Activated naive CD4-positive, alpha-beta T cell treated with anti-CD3 and anti-CD28 coated beads, Interleukin-2, amount 50 U/mL, for 24 hours (primary cell): ENCODE measurements around the gene EML6.
A peak's percentile ranks its signal among the peaks of the same experiment; 100 is the strongest.

Experiments
- H3K27ac Mint-ChIP-seq: one replicate; pipeline ENCODE4 v1.8.0; 2021; ENCODE audit warnings: mild to moderate bottlenecking, mixed read lengths
- H3K27me3 Mint-ChIP-seq: one replicate; pipeline ENCODE4 v1.8.0; 2021; ENCODE audit warnings: mixed read lengths
- H3K36me3 Mint-ChIP-seq: one replicate; pipeline ENCODE4 v1.8.0; 2021; ENCODE audit warnings: mixed read lengths
- H3K4me1 Mint-ChIP-seq: one replicate; pipeline ENCODE4 v1.8.0; 2021; ENCODE audit warnings: mixed read lengths
- H3K4me3 Mint-ChIP-seq: one replicate; pipeline ENCODE4 v1.8.0; 2021; ENCODE audit warnings: mild to moderate bottlenecking, mixed read lengths
- H3K9me3 Mint-ChIP-seq: one replicate; pipeline ENCODE4 v1.8.0; 2021; ENCODE audit warnings: mixed read lengths

The EML6 gene

DNA sequence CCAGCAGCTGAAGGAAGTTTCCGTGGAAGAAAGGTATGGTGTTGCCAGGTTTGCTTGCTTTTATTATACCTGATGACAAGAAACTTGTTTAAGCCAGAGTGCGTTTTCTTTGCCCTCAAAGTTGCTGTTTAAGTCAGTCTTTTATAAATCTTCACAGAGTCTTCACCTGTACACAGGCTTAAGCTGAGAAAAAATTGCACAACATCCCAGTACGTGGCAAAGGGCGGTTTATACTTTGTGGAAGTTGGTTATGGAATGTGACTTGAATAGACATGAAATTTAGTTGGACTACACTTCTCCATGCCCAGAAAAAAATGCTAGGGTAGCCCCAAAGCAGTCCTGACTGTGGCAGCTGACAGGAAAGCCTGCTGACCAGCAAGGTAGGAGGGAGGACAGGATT is 205.3 kb downstream of the EML6 start:
- H3K36me3 Mint-ChIP-seq = no peaks in the 10 kb centered on the region
- H3K27ac Mint-ChIP-seq = no peak overlapping the region
- H3K4me1 Mint-ChIP-seq = no peaks in the 10 kb centered on the region
- H3K27me3 Mint-ChIP-seq = peaks cover 2% of the 10 kb centered on the region
- no peaks in the 10 kb centered on the region for H3K9me3 Mint-ChIP-seq
- no peak overlapping the region for H3K4me3 Mint-ChIP-seq

DNA sequence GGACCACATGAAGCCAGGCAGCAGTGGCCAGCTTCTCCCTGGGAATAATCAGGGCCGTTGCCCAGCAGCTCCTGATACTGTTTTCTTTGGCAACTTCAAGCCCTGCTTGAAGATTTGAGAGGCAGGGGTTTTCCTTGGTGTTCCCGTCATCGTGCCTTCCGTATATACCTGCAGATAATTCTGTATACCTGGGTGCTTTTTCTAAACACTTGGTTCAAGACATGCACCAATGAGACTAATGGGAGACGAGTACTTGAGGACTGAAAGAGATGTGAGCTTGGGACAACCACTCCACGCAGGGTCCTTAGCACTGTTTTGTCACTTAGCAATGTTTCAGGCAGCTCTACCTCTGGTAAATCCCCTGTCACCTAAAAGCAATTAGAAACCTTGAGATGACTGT is 208.0 kb downstream of the EML6 start:
- Mint-ChIP-seq H3K36me3 (no peaks in the 10 kb centered on the region), H3K9me3 (no peaks in the 10 kb centered on the region), H3K4me1 (no peaks in the 10 kb centered on the region), H3K27me3 (no peaks in the 10 kb centered on the region), H3K27ac (no peak overlapping the region), H3K4me3 (no peak overlapping the region)

DNA sequence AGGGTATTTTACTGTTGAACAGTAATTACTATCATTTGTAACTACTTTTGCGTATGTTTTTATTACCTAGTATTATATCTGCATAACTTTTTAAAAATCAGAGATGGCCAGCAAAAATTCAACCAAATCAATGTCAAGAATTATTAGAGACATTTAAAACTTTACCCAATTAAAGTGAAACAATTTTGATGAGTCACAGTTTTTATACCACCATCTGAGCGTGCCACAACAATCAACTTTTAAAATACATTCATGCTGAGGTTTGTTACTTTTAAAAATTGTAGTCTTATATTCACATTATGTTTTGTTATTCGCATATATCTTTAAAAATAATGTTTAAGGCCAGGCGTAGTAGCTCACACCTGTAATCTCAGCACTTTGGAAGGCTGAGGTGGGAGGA is 211.9 kb downstream of the EML6 start:
- H3K36me3 Mint-ChIP-seq = peaks cover 4% of the 10 kb centered on the region
- no peak overlapping the region for H3K4me3 Mint-ChIP-seq
- H3K27me3 Mint-ChIP-seq = no peaks in the 10 kb centered on the region
- no peaks in the 10 kb centered on the region for H3K9me3 Mint-ChIP-seq
- H3K4me1 Mint-ChIP-seq = no peaks in the 10 kb centered on the region
- no peak overlapping the region for H3K27ac Mint-ChIP-seq

DNA sequence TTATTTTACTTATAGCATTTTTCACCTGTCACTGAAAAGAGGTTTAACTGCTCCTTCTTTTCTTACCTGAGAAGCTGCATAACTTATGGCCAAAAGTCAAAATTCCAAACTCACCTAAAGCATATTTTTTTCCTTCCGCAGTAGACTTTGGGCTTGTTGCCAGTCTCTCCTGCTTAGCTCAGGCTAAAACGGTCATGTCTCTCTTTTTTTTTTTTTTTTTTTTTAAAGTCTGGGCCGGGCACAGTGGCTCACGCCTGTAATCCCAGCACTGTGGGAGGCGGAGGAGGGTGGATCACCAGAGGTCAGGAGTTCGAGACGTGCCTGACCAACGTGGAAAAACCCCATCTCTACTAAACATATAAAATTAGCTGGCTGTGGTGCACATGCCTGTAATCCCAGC is 213.3 kb downstream of the EML6 start:
- Mint-ChIP-seq H3K36me3 (peaks cover 4% of the 10 kb centered on the region), H3K27me3 (no peaks in the 10 kb centered on the region), H3K4me3 (no peak overlapping the region), H3K4me1 (no peaks in the 10 kb centered on the region), H3K27ac (no peak overlapping the region), H3K9me3 (no peaks in the 10 kb centered on the region)

GRCh38 chr2:54939446-54940118 is 216.1 kb downstream of the EML6 start:
- Mint-ChIP-seq H3K27ac (no peak overlapping the region), H3K9me3 (no peaks in the 10 kb centered on the region), H3K27me3 (no peaks in the 10 kb centered on the region), H3K4me1 (no peaks in the 10 kb centered on the region), H3K36me3 (peaks cover 4% of the 10 kb centered on the region), H3K4me3 (no peak overlapping the region)

- Mint-ChIP-seq H3K27me3 (no peaks in the 10 kb centered on the region), H3K36me3 (peaks cover 4% of the 10 kb centered on the region), H3K9me3 (no peaks in the 10 kb centered on the region), H3K4me1 (peaks cover 4% of the 10 kb centered on the region), H3K27ac (no peak overlapping the region), H3K4me3 (no peak overlapping the region)
Measured at GRCh38 chr2:54940723-54941122, 217.3 kb downstream of the EML6 start.

DNA sequence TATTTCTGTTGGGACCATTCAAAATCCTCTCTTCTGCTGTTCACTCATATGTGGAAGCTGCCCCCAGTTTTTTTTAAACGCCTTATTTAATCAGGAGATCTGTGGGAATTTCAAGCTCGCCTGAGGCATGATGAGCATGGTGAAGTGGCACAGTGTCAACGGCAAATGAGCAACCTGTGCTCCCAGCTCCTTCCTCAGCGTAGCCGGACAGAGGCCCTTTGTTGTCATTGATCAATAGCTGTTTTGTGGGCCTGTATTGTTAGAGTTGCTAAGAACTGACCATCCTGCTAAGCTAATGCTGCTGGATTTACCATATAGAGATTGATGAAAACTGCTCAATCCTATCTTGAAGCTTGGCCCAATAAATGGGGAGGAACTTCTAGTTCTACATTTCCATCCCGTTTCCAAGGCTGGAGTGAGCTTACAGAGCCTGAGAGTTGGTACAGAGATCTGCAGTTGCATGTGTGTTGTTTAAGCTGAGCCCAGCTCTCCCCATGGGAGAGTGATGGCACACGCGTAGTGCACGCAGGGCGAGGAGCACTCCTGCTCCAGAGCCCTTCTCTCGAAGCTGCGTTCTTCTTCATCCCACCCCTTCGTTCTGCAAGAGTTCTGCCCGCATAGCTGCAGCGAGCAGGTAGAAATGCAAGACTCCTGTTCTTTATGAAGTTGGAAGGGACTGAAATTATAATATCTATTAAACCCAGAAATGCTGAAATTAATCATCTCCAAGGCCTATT is 218.0 kb downstream of the EML6 start:
- H3K27ac Mint-ChIP-seq = no peak overlapping the region
- H3K36me3 Mint-ChIP-seq = peaks cover 4% of the 10 kb centered on the region
- no peaks in the 10 kb centered on the region for H3K27me3 Mint-ChIP-seq
- no peak overlapping the region for H3K4me3 Mint-ChIP-seq
- H3K4me1 Mint-ChIP-seq = peaks cover 10% of the 10 kb centered on the region
- no peaks in the 10 kb centered on the region for H3K9me3 Mint-ChIP-seq

DNA sequence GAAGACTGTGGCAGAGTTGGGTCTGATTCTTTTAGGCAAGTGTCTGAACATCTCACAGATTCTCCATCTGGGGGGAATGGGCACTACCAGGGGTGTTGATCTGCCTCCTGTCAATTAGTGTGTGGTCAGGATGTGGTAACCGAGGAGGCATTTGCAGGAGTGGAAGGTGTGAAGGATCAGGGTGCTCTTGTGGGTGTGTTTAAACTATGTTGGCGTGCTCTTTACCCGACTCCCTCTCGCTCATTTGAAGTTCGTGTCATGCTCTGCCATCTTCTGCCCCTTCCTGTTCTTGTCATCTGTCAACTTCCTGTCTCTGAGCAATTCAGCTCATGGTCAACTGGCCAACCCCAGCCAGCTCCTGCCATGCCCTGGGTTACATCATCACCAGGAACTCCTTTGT is 218.9 kb downstream of the EML6 start:
- Mint-ChIP-seq H3K4me3 (no peak overlapping the region), H3K27ac (no peak overlapping the region), H3K27me3 (no peaks in the 10 kb centered on the region), H3K9me3 (no peaks in the 10 kb centered on the region), H3K4me1 (peaks cover 10% of the 10 kb centered on the region), H3K36me3 (peaks cover 4% of the 10 kb centered on the region)

GRCh38 chr2:54944724-54945326 is 221.4 kb downstream of the EML6 start:
- Mint-ChIP-seq H3K27ac (no peak overlapping the region), H3K4me3 (no peak overlapping the region), H3K36me3 (no peaks in the 10 kb centered on the region), H3K4me1 (peaks cover 10% of the 10 kb centered on the region), H3K9me3 (no peaks in the 10 kb centered on the region), H3K27me3 (no peaks in the 10 kb centered on the region)

DNA sequence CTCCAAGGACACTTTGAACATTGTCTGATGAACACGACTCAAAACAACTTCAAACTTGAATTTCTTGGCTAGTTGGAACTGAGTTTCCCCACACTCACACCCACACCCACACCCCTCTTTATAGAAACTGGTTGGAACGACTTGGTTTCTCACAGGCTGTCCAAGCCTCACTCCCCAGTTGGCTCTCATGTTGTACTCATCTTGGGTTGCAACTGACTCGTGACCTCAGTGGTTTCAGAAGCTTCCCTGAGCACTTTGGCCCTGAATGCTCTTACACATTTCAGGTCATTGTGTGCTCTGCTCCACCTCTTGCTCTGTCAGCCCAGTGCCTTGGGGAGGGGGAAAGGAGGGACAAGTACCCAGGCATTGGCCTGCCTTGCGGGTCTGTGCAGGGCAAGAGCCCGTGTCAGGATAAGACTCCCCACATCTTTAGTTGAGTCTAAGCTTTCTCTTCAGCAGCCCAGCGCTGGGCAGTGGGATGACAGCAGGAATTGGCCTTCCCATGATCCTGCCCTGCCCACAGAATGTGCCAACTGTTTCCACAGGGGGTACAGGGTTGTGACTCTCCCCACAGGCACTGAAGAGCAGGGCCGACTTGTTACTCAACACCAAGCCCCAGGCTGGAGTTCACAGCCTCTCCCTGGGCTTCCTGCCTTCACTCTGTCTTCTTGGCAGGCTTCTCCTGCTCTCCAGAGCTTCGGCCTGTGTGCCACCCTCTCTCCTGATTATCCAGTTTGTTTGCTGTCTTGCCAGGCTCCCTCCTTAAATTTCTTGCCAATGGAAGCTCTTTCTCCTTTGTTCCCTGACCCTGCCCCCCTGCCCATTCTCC is 222.1 kb downstream of the EML6 start:
- H3K4me3 Mint-ChIP-seq = no peak overlapping the region
- H3K27me3 Mint-ChIP-seq = no peaks in the 10 kb centered on the region
- peaks cover 10% of the 10 kb centered on the region for H3K4me1 Mint-ChIP-seq
- peak overlapping the region; percentile 85 for H3K27ac Mint-ChIP-seq
- no peaks in the 10 kb centered on the region for H3K36me3 Mint-ChIP-seq
- no peaks in the 10 kb centered on the region for H3K9me3 Mint-ChIP-seq

DNA sequence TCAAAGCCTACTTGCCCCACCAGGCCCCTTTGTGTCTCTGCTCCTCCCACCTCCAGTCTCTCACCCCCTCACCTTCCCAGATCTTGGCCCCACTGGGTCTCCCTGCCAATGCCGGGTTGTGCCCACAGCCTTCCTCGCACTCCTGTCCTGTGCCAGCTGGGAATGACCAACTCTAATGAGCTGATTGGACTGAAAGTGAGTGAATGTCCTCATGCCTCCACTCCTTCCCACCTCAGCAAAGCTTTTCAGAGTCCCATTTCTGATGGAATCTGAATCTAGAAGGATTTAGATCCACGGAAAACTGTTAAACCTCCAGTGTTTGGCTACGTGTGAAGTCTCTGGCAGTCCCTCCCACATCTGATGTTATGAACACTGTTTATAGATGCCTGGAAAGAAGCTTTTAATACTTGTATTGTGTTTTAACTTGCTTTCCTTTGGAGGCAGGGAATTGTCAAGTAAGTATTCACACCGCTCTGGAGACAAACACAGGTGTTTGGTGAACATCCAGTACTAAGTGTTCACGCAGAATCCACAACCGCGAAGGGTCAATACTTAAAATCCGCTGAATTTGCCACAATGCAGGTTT is 222.9 kb downstream of the EML6 start:
- no peaks in the 10 kb centered on the region for H3K36me3 Mint-ChIP-seq
- H3K27me3 Mint-ChIP-seq = no peaks in the 10 kb centered on the region
- H3K4me1 Mint-ChIP-seq = peaks cover 10% of the 10 kb centered on the region
- no peak overlapping the region for H3K4me3 Mint-ChIP-seq
- no peaks in the 10 kb centered on the region for H3K9me3 Mint-ChIP-seq
- peak overlapping the region; percentile 44 for H3K27ac Mint-ChIP-seq

GRCh38 chr2:54947136-54947535 is 223.7 kb downstream of the EML6 start:
- H3K27ac Mint-ChIP-seq = no peak overlapping the region
- no peaks in the 10 kb centered on the region for H3K27me3 Mint-ChIP-seq
- no peaks in the 10 kb centered on the region for H3K36me3 Mint-ChIP-seq
- no peaks in the 10 kb centered on the region for H3K9me3 Mint-ChIP-seq
- H3K4me1 Mint-ChIP-seq = peaks cover 10% of the 10 kb centered on the region
- H3K4me3 Mint-ChIP-seq = no peak overlapping the region

GRCh38 chr2:54947646-54948045 is 224.2 kb downstream of the EML6 start:
- Mint-ChIP-seq H3K27me3 (no peaks in the 10 kb centered on the region), H3K4me1 (peaks cover 10% of the 10 kb centered on the region), H3K9me3 (no peaks in the 10 kb centered on the region), H3K36me3 (no peaks in the 10 kb centered on the region), H3K27ac (no peak overlapping the region), H3K4me3 (no peak overlapping the region)

- Mint-ChIP-seq H3K4me1 (peaks cover 10% of the 10 kb centered on the region), H3K4me3 (no peak overlapping the region), H3K36me3 (no peaks in the 10 kb centered on the region), H3K27me3 (no peaks in the 10 kb centered on the region), H3K9me3 (no peaks in the 10 kb centered on the region), H3K27ac (no peak overlapping the region)
Measured at GRCh38 chr2:54948120-54948519, 224.7 kb downstream of the EML6 start.

GRCh38 chr2:54949431-54949830 is 226.0 kb downstream of the EML6 start:
- H3K4me3 Mint-ChIP-seq = no peak overlapping the region
- H3K27me3 Mint-ChIP-seq = no peaks in the 10 kb centered on the region
- no peak overlapping the region for H3K27ac Mint-ChIP-seq
- H3K9me3 Mint-ChIP-seq = no peaks in the 10 kb centered on the region
- peaks cover 10% of the 10 kb centered on the region for H3K4me1 Mint-ChIP-seq
- H3K36me3 Mint-ChIP-seq = no peaks in the 10 kb centered on the region
